Spleen (tissue), 11 donors: ENCODE measurements around the gene OGFR. TPM values are rescaled to one million over a fixed set of nuclear protein-coding genes. Genes with fewer than 3 reads are reported as not detected.
"Not testable (repeated sequence)": the region's sequence is repeated elsewhere in the genome, so short reads cannot be mapped to it uniquely, and the experiment has no call there.

Experiments
- DNase-seq: peaks from one replicate; pipeline ENCODE4 v3.0.0-alpha.2; 2020
- H3K27ac ChIP-seq, 8 donors: fragments of 200-600 bp; sonication (generic) in 7 of 8; 1 replicate in 4 of 8; 2 replicates in 4 of 8; pipeline versions ENCODE4 v1.5.0 to v1.8.0; 2016 to 2021; ENCODE audit warnings: inconsistent platforms in 4 of 8, mild to moderate bottlenecking in 4 of 8, moderate library complexity in 1 of 8
- H3K27me3 ChIP-seq, 7 donors: fragments of 200-600 bp; sonication (generic) in 6 of 7; replicated peaks in 1 of 7; 1 replicate in 4 of 7; 2 replicates in 3 of 7; pipeline versions ENCODE4 v1.5.0 to v1.8.0; 2016 to 2021; ENCODE audit warnings: inconsistent platforms in 3 of 7, mild to moderate bottlenecking in 1 of 7
- H3K36me3 ChIP-seq, 6 donors: fragments of 200-600 bp; sonication (generic) in 5 of 6; 1 replicate in 4 of 6; 2 replicates in 2 of 6; pipeline versions ENCODE4 v1.5.0 to v1.8.0; 2016 to 2021; ENCODE audit warnings: inconsistent platforms in 2 of 6
- H3K4me1 ChIP-seq, 6 donors: fragments of 200-600 bp; sonication (generic) in 5 of 6; 1 replicate in 3 of 6; 2 replicates in 3 of 6; pipeline versions ENCODE4 v1.5.0 to v1.8.0; 2016 to 2021; ENCODE audit warnings: inconsistent platforms in 3 of 6
- H3K4me3 ChIP-seq, 8 donors: fragments of 200-600 bp; sonication (generic) in 7 of 8; 1 replicate in 4 of 8; 2 replicates in 4 of 8; pipeline versions ENCODE4 v1.5.0 to v1.8.0; 2016 to 2021; ENCODE audit warnings: inconsistent platforms in 4 of 8, mild to moderate bottlenecking in 4 of 8, moderate library complexity in 2 of 8
- H3K9me3 ChIP-seq, 8 donors: fragments of 200-600 bp; sonication (generic) in 7 of 8; 1 replicate in 4 of 8; 2 replicates in 4 of 8; pipeline versions ENCODE4 v1.5.0 to v1.8.0; 2016 to 2021; ENCODE audit warnings: inconsistent platforms in 4 of 8
- POLR2A ChIP-seq, 3 donors: fragments of 450-650 bp; IDR thresholded peaks; one replicate each; pipeline ENCODE4 v1.5.1; 2017; ENCODE audit warnings: antibody characterized with exemption in 3 of 3, mild to moderate bottlenecking in 1 of 3
- POLR2AphosphoS5 ChIP-seq, 3 donors: sonication (generic); formaldehyde crosslinking; IDR thresholded peaks; one replicate each; pipeline ENCODE4 v1.5.1; 2017; ENCODE audit warnings: antibody characterized with exemption in 3 of 3
- WGBS, 5 donors: extraction: QIAGEN DNeasy Blood & Tissue Kit in 3 of 5; methylation state at CpG; one replicate each; pipeline versions ENCODE4 v1.1.5 to v1.1.7; 2013 to 2018; 5-methylcytosine and 5-hydroxymethylcytosine counted together
- intact Hi-C: fragments of 100-400 bp; cut with DNase I; formaldehyde crosslinking; loops from one replicate; pipeline ENCODE4 v1.15.0; 2023; ENCODE audit warnings: low total_unique reads
- polyA plus RNA-seq, 3 donors: library from polyadenylated mRNA; stranded (reverse); fragments of 200-250 nt; gene quantifications; one replicate each; pipeline ENCODE4 v1.2.1, GENCODE V29; 2013
- total RNA-seq, 7 donors: library from RNA; depleted of rRNA in 3 of 7; stranded (reverse); fragments of >200 nt in 3 of 7; fragmentation: NEBNext Ultra II Directional in 4 of 7; extraction: Animal tissue kit (Norgen Biotek cat#: 25700) in 4 of 7; gene quantifications; one replicate each; pipeline versions ENCODE4 v1.1.0 to v1.2.1, GENCODE V29; 2016 to 2021
- TF ChIP-seq, protein P1 (sequence below), 11 experiments: fragments of 200-600 bp in 7 of 11; fragments of 450-650 bp in 4 of 11; sonication (generic) in 4 of 11; IDR thresholded peaks in 8 of 11; conservative IDR thresholded peaks in 3 of 11; 1 replicate in 7 of 11; 2 replicates in 4 of 11; pipeline versions ENCODE4 v1.4.0 to v1.8.0; 2016 to 2021; ENCODE audit warnings: antibody characterized with exemption in 11 of 11, inconsistent platforms in 4 of 11, mild to moderate bottlenecking in 1 of 11
- donor health status: healthy with polysubstance abuse.
- donor health status: DM: no; HTN: no; CAD: no; lungs with moderate emphysema.
- donor health status: DM: no; HTN: no; CAD: no.
- donor health status: Bipolar disorder and iron deficiency.
- donor health status: healthy.
- donor health status: DM: no; HTN: no; CAD: no.
- donor health status: DM: yes; HTN: yes; CAD: no.

OGFR gene
- total and polyA plus RNA-seq, 10 donors, result 46.0 to 127 (median 78.2) TPM

DNA sequence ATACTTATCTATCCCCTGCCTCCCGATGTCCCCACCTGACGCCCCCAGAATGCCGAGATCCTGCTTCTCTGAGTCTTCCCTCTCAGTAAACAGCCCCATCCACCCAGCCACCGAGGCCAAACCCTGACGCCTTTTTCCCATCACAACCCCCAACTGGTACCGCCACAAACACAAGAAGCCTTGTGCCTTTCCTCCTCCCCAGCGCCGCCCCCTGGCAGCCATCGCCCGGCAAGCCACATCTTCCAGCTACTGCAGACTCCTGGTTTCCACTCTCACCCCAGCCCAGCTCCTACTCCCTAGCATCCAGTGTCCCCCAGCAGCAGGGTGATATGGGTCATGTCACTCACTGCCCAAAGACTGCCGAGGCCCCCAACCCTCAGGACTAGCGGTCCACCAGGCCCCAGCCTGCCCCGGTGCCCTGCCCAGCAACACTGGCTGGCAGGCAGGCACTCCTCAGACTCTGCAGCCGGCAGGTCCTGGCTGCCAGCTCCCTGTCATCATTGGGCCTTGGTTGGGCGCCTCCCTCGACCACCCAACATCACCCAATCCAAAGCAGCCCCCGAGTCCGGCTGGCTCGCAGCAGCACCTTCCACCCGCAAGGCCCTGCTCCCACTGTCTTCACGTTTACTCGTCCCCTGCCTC lies 45.8 kb downstream of the OGFR start:
- no peaks in the 10 kb centered on the region for H3K27me3 ChIP-seq
- WGBS, 5 donors, result 91 to 96% (median 92%) methylated on average over 22 of the region's 22 CpGs
- H3K27ac ChIP-seq, result no peak overlapping the region
- H3K4me1 ChIP-seq, result no peaks in the 10 kb centered on the region
- H3K36me3 ChIP-seq, result peaks cover 0 to 71% (median 9%) of the 10 kb centered on the region in 6 donors
- no peaks in the 10 kb centered on the region for H3K9me3 ChIP-seq
- TF ChIP-seq, protein P1, sequence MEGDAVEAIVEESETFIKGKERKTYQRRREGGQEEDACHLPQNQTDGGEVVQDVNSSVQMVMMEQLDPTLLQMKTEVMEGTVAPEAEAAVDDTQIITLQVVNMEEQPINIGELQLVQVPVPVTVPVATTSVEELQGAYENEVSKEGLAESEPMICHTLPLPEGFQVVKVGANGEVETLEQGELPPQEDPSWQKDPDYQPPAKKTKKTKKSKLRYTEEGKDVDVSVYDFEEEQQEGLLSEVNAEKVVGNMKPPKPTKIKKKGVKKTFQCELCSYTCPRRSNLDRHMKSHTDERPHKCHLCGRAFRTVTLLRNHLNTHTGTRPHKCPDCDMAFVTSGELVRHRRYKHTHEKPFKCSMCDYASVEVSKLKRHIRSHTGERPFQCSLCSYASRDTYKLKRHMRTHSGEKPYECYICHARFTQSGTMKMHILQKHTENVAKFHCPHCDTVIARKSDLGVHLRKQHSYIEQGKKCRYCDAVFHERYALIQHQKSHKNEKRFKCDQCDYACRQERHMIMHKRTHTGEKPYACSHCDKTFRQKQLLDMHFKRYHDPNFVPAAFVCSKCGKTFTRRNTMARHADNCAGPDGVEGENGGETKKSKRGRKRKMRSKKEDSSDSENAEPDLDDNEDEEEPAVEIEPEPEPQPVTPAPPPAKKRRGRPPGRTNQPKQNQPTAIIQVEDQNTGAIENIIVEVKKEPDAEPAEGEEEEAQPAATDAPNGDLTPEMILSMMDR (IDR thresholded peaks at IDR 0.05 in 8 of 11, conservative IDR thresholded peaks at IDR 0.05 in 3 of 11), result no peak
- TF ChIP-seq POLR2AphosphoS5 (IDR thresholded peaks at IDR 0.05) (no peak), POLR2A (IDR thresholded peaks at IDR 0.05) (no peak)
- no peak overlapping the region for H3K4me3 ChIP-seq
- intact Hi-C loops, result no loop called here
- DNase-seq, result no peak

DNA sequence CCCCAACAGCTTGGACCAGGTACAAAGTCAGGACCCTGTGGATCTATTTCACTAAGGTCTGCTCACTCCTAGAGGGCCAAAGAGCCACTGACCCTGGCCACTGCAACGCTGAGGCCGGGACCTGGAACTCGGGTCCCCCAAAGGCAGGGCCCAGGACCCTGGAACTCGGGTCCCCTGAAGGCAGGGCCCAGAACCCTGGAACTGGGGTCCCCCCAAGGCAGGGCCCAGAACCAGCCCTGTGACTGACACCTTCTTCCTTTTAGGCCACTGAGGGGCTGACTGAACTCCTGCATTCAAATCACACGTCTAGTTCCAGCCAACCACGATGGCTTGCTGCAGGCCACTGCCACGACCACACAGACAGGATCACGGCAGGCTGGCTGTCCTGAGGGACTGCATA lies 47.6 kb downstream of the OGFR start:
- Histone ChIP-seq H3K27me3 (no peaks in the 10 kb centered on the region), H3K9me3 (no peaks in the 10 kb centered on the region), H3K27ac (no peak overlapping the region), H3K36me3 (peaks cover 0 to 77% (median 15%) of the 10 kb centered on the region in 6 donors), H3K4me1 (no peaks in the 10 kb centered on the region), H3K4me3 (no peak overlapping the region)
- TF ChIP-seq POLR2AphosphoS5 (IDR thresholded peaks at IDR 0.05) (no peak), POLR2A (IDR thresholded peaks at IDR 0.05) (no peak)
- TF ChIP-seq, protein P1 (IDR thresholded peaks at IDR 0.05 in 8 of 11, conservative IDR thresholded peaks at IDR 0.05 in 3 of 11), result no peak
- intact Hi-C loops, result no loop called here
- no peak for DNase-seq
- 79 to 92% (median 89%) methylated on average over 6 to 8 of the region's 8 CpGs for WGBS, 5 donors

- no peak for DNase-seq
- no peak for TF ChIP-seq POLR2A (IDR thresholded peaks at IDR 0.05)
- WGBS, 5 donors, result 91 to 98% (median 95%) methylated on average over 11 to 12 of the region's 12 CpGs
- Histone ChIP-seq H3K9me3 (no peaks in the 10 kb centered on the region), H3K27me3 (no peaks in the 10 kb centered on the region), H3K4me1 (no peaks in the 10 kb centered on the region), H3K36me3 (peaks cover 0 to 76% (median 18%) of the 10 kb centered on the region in 6 donors), H3K27ac (no peak overlapping the region), H3K4me3 (no peak overlapping the region)
- intact Hi-C loops, result no loop called here
Measured at GRCh38 chr20:62852841-62853240, 48.2 kb downstream of the OGFR start.

- H3K4me1 ChIP-seq, intact Hi-C loops, H3K4me3 ChIP-seq, H3K27me3 ChIP-seq, DNase-seq, H3K27ac ChIP-seq, H3K9me3 ChIP-seq: not testable (repeated sequence)
- 85 to 96% (median 94%) methylated on average over 6 of the region's 6 CpGs for WGBS, 5 donors
- H3K36me3 ChIP-seq, result peaks cover 0 to 73% (median 18%) of the 10 kb centered on the region in 6 donors
Measured at GRCh38 chr20:62853304-62853703, 48.7 kb downstream of the OGFR start.

DNA sequence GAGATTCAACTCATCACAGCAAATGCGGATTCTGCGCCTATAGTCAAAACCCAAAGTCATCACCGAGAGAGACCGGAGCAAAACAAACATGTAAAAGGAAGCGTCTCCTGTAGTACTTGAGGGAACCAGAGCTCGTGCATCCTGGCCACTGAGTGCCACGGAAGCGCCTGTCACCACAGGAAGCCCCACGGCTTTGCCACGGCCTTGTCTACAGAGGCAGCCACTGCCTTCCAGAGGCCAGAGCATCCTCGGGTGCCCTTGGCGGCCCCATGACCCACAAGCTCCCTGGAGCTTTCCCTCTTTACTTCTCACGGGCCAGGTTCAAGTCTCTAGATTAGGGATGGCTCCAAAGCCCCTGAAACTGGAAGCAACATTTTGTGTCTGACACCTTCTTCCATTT lies 49.5 kb downstream of the OGFR start:
- Histone ChIP-seq H3K36me3 (peaks cover 0 to 73% (median 18%) of the 10 kb centered on the region in 6 donors), H3K27ac (no peak overlapping the region)
- 89 to 93% (median 91%) methylated on average over 8 to 13 of the region's 13 CpGs for WGBS, 5 donors

More for the DNA sequence above, 49.5 kb downstream of the OGFR start:
- no peak overlapping the region for H3K4me3 ChIP-seq
- H3K4me1 ChIP-seq, result peaks cover 0 to 4% (median 0%) of the 10 kb centered on the region in 6 donors
- DNase-seq, result no peak
- TF ChIP-seq POLR2AphosphoS5 (IDR thresholded peaks at IDR 0.05) (no peak), POLR2A (IDR thresholded peaks at IDR 0.05) (no peak)
- TF ChIP-seq, protein P1 (IDR thresholded peaks at IDR 0.05 in 8 of 11, conservative IDR thresholded peaks at IDR 0.05 in 3 of 11), result no peak
- no peaks in the 10 kb centered on the region for H3K27me3 ChIP-seq
- no peaks in the 10 kb centered on the region for H3K9me3 ChIP-seq
- intact Hi-C loops, result no loop called here
